Parathyroid adenoma (tissue), 2 donors: Measurements from ENCODE around the gene CDH4.

ENCODE experiments used
- H2AFZ ChIP-seq: fragments of 300-600 bp; sonication (generic); one replicate; pipeline ENCODE4 v1.7.0; 2017; ENCODE audit warnings: antibody characterized with exemption, mild to moderate bottlenecking
- H3K27ac ChIP-seq: fragments of 300-600 bp; sonication (generic); one replicate; pipeline ENCODE4 v1.7.0; 2017
- H3K27me3 ChIP-seq: fragments of 300-600 bp; sonication (generic); one replicate; pipeline ENCODE4 v1.7.0; 2017; ENCODE audit warnings: low read length; ENCODE audit not compliant: control insufficient read depth, insufficient read depth
- H3K36me3 ChIP-seq: fragments of 300-600 bp; sonication (generic); one replicate; pipeline ENCODE4 v1.7.0; 2017; ENCODE audit warnings: low read length; ENCODE audit not compliant: control insufficient read depth, insufficient read depth
- H3K4me1 ChIP-seq: fragments of 300-600 bp; sonication (generic); one replicate; pipeline ENCODE4 v1.7.0; 2017; ENCODE audit warnings: control low read depth
- H3K4me2 ChIP-seq: fragments of 300-600 bp; sonication (generic); one replicate; pipeline ENCODE4 v1.7.0; 2017; ENCODE audit warnings: low read length
- H3K4me3 ChIP-seq: fragments of 300-600 bp; sonication (generic); one replicate; pipeline ENCODE4 v1.7.0; 2017; ENCODE audit warnings: low read depth, low read length
- H3K79me2 ChIP-seq: fragments of 300-600 bp; sonication (generic); one replicate; pipeline ENCODE4 v1.7.0; 2017; ENCODE audit warnings: control low read depth
- H3K9ac ChIP-seq: fragments of 300-600 bp; sonication (generic); one replicate; pipeline ENCODE4 v1.7.0; 2017; ENCODE audit warnings: mild to moderate bottlenecking
- H3K9me3 ChIP-seq: fragments of 300-600 bp; sonication (generic); one replicate; pipeline ENCODE4 v1.7.0; 2017; ENCODE audit warnings: low read length; ENCODE audit not compliant: control insufficient read depth
- CTCF ChIP-seq: fragments of 300-600 bp; sonication (generic); IDR thresholded peaks from one replicate; pipeline ENCODE4 v1.7.0; 2017; ENCODE audit warnings: antibody characterized with exemption, mild to moderate bottlenecking
- donor health status: primary hyperparathyroidism.

The CDH4 gene

DNA sequence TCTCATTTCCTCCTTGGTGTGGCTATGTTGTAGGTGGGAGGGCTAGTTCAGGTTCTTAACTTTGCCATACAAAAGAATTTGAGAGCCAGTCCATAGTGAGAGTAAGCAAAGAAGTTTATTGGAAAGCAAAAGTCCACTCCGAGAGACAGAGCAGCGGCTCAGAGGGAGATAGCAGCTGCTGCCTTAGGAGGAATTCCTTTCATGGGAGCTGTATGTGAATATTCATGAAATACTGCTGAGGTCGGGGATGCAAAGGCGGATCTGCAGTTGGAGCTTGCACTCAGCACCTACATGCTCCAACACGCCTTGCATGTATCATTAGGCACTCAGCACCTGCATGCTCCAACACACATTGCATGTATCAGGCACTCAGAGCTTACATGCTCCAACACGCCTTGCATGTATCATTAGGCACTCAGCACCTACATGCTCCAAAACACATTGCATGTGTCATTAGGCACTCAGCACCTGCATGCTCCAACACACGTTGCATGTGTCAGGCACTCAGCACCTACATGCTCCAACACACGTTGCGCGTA, 54.9 kb downstream of the CDH4 start:
- no peak for TF ChIP-seq CTCF
- Histone ChIP-seq H3K27me3 (no peaks in the 10 kb centered on the region), H3K36me3 (no peaks in the 10 kb centered on the region), H3K4me1 (no peaks in the 10 kb centered on the region), H3K4me3 (no peak overlapping the region), H2AFZ (no peak overlapping the region), H3K27ac (no peak overlapping the region), H3K9me3 (no peaks in the 10 kb centered on the region), H3K9ac (no peak overlapping the region), H3K4me2 (no peak overlapping the region), H3K79me2 (no peaks in the 10 kb centered on the region)

- Histone ChIP-seq H3K27me3 (no peaks in the 10 kb centered on the region), H3K9ac (no peak overlapping the region), H3K4me3 (no peak overlapping the region), H3K9me3 (no peaks in the 10 kb centered on the region), H2AFZ (no peak overlapping the region), H3K79me2 (no peaks in the 10 kb centered on the region), H3K4me1 (no peaks in the 10 kb centered on the region), H3K4me2 (no peak overlapping the region), H3K27ac (no peak overlapping the region), H3K36me3 (no peaks in the 10 kb centered on the region)
- TF ChIP-seq CTCF, result no peak
These were observed 55.8 kb downstream of the CDH4 start for GRCh38 chr20:61307686-61308476.

DNA sequence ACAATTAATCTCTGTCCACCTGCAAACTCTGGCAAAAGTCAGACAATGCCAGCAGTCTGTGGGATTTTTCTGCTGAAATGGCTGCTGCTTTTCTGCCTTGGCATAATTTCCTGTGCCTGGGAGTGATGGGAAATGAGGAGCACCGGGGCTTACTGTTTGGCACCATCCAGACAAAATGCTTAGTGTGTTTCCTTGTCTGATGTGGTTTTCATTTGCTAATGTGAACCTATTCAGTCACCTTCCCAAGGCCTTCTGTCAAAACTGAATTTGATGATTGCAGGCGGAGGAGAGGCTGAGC, 56.4 kb downstream of the CDH4 start:
- H3K9ac ChIP-seq, result no peak overlapping the region
- no peak for TF ChIP-seq CTCF
- H3K4me2 ChIP-seq, result no peak overlapping the region
- no peaks in the 10 kb centered on the region for H3K4me1 ChIP-seq
- no peak overlapping the region for H3K27ac ChIP-seq
- H3K79me2 ChIP-seq, result no peaks in the 10 kb centered on the region
- no peaks in the 10 kb centered on the region for H3K36me3 ChIP-seq
- no peak overlapping the region for H2AFZ ChIP-seq
- H3K27me3 ChIP-seq, result no peaks in the 10 kb centered on the region
- no peak overlapping the region for H3K4me3 ChIP-seq
- H3K9me3 ChIP-seq, result no peaks in the 10 kb centered on the region

GRCh38 chr20:61310954-61311353, 58.9 kb downstream of the CDH4 start:
- no peak for TF ChIP-seq CTCF
- Histone ChIP-seq H3K4me2 (no peak overlapping the region), H3K27me3 (no peaks in the 10 kb centered on the region), H3K79me2 (no peaks in the 10 kb centered on the region), H3K9me3 (no peaks in the 10 kb centered on the region), H3K27ac (no peak overlapping the region), H2AFZ (no peak overlapping the region), H3K36me3 (no peaks in the 10 kb centered on the region), H3K9ac (no peak overlapping the region), H3K4me1 (no peaks in the 10 kb centered on the region), H3K4me3 (no peak overlapping the region)
